ENCODE results near the gene C1GALT1.
"Not testable (repeated sequence)": the region's sequence is repeated elsewhere in the genome, so short reads cannot be mapped to it uniquely, and the experiment has no call there.

The C1GALT1 gene

DNA sequence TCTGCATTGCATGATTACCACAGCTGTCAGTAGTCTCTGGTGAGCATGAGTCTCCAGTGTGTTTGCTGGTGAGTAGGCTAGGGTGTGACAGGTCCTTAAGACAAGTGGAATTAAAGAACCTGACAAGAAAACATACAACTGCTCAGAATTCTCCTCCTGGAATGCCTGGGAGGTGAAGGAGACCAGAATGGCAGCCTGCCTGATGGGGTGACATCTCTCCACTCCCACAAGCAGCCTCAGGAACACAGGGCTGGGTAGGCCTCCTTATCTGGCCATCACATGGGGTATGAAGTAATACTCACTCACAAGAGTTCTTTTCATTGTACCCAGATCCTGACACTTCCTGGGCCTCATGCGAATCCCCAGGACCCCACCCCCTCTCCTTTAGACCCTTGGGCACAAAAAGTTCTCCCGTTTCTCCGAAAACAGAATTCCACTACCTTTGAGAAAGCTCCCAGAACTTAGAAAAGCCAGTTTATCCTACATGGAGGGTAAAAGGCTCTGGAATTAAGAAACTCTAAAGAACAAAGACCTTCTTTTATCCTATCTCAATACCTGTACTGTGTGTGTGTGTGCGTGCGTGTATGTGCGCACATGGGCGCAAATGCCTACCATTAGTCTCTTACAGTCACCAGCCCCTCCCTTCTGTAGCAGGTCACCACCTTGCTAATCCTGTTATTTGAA, 33.4 kb upstream of the C1GALT1 start:
- no peak overlapping the region for H3K4me3 ChIP-seq (ENCODE audit: insufficient read depth, low read depth, low read length)
- H3K9me3 ChIP-seq (ENCODE audit: control insufficient read depth, low read length): no peaks in the 10 kb centered on the region
- H3K27me3 ChIP-seq (ENCODE audit: control insufficient read depth, insufficient read depth, low read length, poor library complexity, severe bottlenecking): no peaks in the 10 kb centered on the region
- WGBS, 2 experiments: 86 to 97% methylated on average over 6 to 7 of the region's 7 CpGs
- no peaks in the 10 kb centered on the region for H3K4me1 ChIP-seq (ENCODE audit: control insufficient read depth, insufficient read depth, low read length)
- H3K27ac ChIP-seq (ENCODE audit: insufficient read depth, low read depth, low read length, poor library complexity, severe bottlenecking): no peak overlapping the region
- no peaks in the 10 kb centered on the region for H3K36me3 ChIP-seq (ENCODE audit: control insufficient read depth, insufficient read depth, low read length)

DNA sequence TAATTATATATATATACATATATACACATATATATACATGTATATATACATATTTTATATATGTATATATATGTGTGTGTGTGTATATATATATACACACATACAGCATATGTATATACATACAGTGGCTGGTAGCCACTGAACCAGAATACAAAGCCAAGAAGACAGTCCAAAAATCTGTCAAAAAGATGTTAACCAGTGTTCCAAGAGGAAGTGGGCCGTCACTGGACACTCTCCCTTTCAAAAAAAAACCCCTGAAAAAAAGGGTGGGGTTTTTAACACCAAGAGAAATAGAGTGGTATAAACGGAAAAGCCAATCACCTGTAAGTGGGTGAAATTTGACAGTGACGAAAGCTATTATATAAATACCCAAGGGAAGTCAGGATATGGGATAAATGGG, 31.1 kb upstream of the C1GALT1 start:
- H3K9me3 ChIP-seq (ENCODE audit: control insufficient read depth, low read length): no peaks in the 10 kb centered on the region
- H3K27me3 ChIP-seq (ENCODE audit: control insufficient read depth, insufficient read depth, low read length, poor library complexity, severe bottlenecking): no peaks in the 10 kb centered on the region
- WGBS, 2 experiments: 83 to 96% methylated on average over 3 of the region's 3 CpGs

DNA sequence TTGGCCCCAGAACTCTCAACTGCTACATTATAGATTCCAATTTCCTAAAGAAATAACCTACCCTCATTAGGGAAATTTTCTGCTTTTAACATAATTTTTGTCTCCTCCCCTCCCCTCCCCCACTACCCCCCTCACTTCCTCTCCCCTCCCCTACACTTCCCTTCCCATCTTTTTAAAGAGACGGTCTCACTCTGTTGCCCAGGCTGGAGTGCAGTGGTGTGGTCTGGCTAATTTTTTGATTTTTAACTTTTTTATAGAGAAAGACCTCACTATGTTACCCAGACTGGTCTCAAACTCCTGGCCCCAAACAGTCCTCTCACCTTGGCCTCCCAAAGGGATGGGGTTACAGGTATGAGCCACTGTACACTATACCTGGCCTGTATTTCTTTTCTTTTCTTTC, 30.5 kb upstream of the C1GALT1 start:
- Histone ChIP-seq H3K36me3 (ENCODE audit: control insufficient read depth, insufficient read depth, low read length) (no peaks in the 10 kb centered on the region), H3K4me1 (ENCODE audit: control insufficient read depth, insufficient read depth, low read length) (no peaks in the 10 kb centered on the region), H3K4me3 (ENCODE audit: insufficient read depth, low read depth, low read length) (no peak overlapping the region), H3K9me3 (ENCODE audit: control insufficient read depth, low read length) (no peaks in the 10 kb centered on the region), H3K27ac (ENCODE audit: insufficient read depth, low read depth, low read length, poor library complexity, severe bottlenecking) (no peak overlapping the region), H3K27me3 (ENCODE audit: control insufficient read depth, insufficient read depth, low read length, poor library complexity, severe bottlenecking) (no peaks in the 10 kb centered on the region)
- no CpG with 5 or more reads among the region's 1 CpG for WGBS, 2 experiments

More for the DNA sequence above, 31.1 kb upstream of the C1GALT1 start:
- H3K4me3 ChIP-seq (ENCODE audit: insufficient read depth, low read depth, low read length): no peak overlapping the region
- no peak overlapping the region for H3K27ac ChIP-seq (ENCODE audit: insufficient read depth, low read depth, low read length, poor library complexity, severe bottlenecking)
- H3K4me1 ChIP-seq (ENCODE audit: control insufficient read depth, insufficient read depth, low read length): no peaks in the 10 kb centered on the region
- H3K36me3 ChIP-seq (ENCODE audit: control insufficient read depth, insufficient read depth, low read length): no peaks in the 10 kb centered on the region

GRCh38 chr7:7152315-7152714, 30.0 kb upstream of the C1GALT1 start:
- Histone ChIP-seq H3K27me3 (ENCODE audit: control insufficient read depth, insufficient read depth, low read length, poor library complexity, severe bottlenecking) (no peaks in the 10 kb centered on the region), H3K36me3 (ENCODE audit: control insufficient read depth, insufficient read depth, low read length) (no peaks in the 10 kb centered on the region), H3K4me3 (ENCODE audit: insufficient read depth, low read depth, low read length) (no peak overlapping the region), H3K4me1 (ENCODE audit: control insufficient read depth, insufficient read depth, low read length) (no peaks in the 10 kb centered on the region), H3K9me3 (ENCODE audit: control insufficient read depth, low read length) (no peaks in the 10 kb centered on the region), H3K27ac (ENCODE audit: insufficient read depth, low read depth, low read length, poor library complexity, severe bottlenecking) (no peak overlapping the region)
- WGBS, 2 experiments: 93 to 97% methylated on average over 11 of the region's 11 CpGs

DNA sequence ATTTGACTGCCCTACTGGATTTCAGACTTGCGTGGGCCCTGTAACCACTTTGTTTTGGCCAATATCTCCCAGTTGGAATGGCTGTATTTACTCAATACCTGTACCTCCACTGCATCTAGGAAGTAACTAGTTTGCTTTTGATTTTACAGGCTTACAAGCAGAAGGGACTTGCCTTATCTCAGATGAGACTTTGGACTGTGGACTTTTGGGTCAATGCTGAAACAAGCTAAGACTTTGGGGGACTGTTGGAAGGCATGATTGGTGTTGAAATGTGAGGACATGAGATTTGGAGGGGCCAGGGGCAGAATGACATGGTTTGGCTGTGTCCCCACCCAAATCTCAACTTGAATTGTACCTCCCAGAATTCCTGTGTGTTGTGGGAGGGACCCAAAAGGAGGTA, 28.0 kb upstream of the C1GALT1 start:
- not testable (repeated sequence) for H3K4me3 ChIP-seq (ENCODE audit: insufficient read depth, low read depth, low read length); H3K4me1 ChIP-seq (ENCODE audit: control insufficient read depth, insufficient read depth, low read length); H3K9me3 ChIP-seq (ENCODE audit: control insufficient read depth, low read length); H3K27me3 ChIP-seq (ENCODE audit: control insufficient read depth, insufficient read depth, low read length, poor library complexity, severe bottlenecking); H3K36me3 ChIP-seq (ENCODE audit: control insufficient read depth, insufficient read depth, low read length); H3K27ac ChIP-seq (ENCODE audit: insufficient read depth, low read depth, low read length, poor library complexity, severe bottlenecking)
- 97 to 100% methylated on average over 1 of the region's 1 CpG for WGBS, 2 experiments

DNA sequence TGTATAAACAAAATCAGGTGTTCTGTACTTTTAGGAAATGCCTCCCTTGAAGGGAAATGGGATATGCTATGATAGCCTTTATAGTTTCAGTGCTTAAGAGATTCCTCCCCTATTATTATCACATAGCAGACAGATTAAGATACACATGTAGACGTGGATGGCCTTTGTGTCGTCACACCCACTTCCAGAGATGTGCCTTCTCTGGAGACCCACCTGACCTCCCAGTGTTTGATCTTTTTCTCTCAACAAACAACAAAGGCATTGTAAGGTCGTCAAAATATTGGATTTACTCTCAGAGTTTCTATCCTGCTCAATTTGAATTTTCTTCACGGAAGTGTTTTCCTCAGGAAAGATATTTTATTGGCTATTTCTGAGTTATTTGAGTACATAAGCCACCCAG, 25.7 kb upstream of the C1GALT1 start:
- Histone ChIP-seq H3K27me3 (ENCODE audit: control insufficient read depth, insufficient read depth, low read length, poor library complexity, severe bottlenecking) (no peaks in the 10 kb centered on the region), H3K4me3 (ENCODE audit: insufficient read depth, low read depth, low read length) (no peak overlapping the region), H3K9me3 (ENCODE audit: control insufficient read depth, low read length) (no peaks in the 10 kb centered on the region), H3K27ac (ENCODE audit: insufficient read depth, low read depth, low read length, poor library complexity, severe bottlenecking) (no peak overlapping the region), H3K36me3 (ENCODE audit: control insufficient read depth, insufficient read depth, low read length) (no peaks in the 10 kb centered on the region), H3K4me1 (ENCODE audit: control insufficient read depth, insufficient read depth, low read length) (no peaks in the 10 kb centered on the region)
- 88 to 95% methylated on average over 3 to 4 of the region's 4 CpGs for WGBS, 2 experiments

DNA sequence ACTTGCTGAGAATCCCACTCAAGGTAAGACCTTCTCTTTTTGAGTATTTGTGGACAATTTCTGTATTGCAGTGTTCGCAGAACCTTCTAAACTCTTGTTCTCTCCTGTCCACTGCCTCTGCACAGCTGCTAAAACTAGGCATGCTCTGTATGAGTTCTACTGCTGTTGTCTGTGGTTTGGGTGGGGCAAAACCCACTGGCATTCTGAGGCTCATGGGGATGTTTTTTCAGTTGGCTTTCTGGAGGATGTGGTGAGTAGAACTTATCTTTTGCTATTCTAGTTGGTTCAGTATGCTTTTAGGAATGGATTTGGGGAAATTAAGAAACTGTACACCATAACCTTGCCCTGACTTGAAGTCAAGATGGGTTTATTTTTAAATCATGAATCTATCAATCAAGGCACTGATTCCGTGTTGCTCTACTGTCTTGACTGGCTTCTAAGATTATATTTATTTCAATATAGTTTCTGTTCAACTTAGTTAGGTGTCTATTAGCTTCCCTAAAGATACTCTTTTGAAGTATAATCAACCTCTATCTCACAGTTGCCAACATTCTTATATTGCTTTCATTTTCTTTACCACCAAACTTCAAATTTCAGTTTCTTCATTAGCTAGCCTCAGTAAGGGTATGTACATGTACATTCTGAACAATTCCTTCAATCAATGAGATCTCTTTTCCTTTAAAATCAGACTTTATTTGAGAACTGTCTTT, 25.0 kb upstream of the C1GALT1 start:
- Histone ChIP-seq H3K4me1 (ENCODE audit: control insufficient read depth, insufficient read depth, low read length) (no peaks in the 10 kb centered on the region), H3K27me3 (ENCODE audit: control insufficient read depth, insufficient read depth, low read length, poor library complexity, severe bottlenecking) (no peaks in the 10 kb centered on the region), H3K4me3 (ENCODE audit: insufficient read depth, low read depth, low read length) (no peak overlapping the region), H3K27ac (ENCODE audit: insufficient read depth, low read depth, low read length, poor library complexity, severe bottlenecking) (no peak overlapping the region), H3K36me3 (ENCODE audit: control insufficient read depth, insufficient read depth, low read length) (no peaks in the 10 kb centered on the region), H3K9me3 (ENCODE audit: control insufficient read depth, low read length) (no peaks in the 10 kb centered on the region)
- WGBS, 2 experiments: 93 to 100% methylated on average over 1 to 2 of the region's 2 CpGs

DNA sequence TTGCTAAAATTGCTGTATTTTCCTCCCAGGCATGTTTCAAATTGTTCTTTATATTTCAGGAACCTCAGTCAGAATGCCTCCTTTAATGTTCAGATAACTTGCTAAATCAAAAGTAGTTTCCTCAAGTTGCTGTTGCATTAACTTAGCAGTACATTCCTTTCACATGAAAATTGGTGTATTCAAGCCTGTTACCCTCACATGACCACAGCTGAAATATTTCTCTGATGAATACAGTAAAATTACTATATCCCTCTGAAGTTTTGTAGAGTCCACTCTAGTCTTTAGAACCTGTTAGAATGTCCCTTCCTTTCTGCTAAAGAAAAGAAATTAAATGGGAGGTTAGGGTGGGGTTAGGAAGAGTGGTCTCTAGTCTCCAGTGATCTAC, 24.5 kb upstream of the C1GALT1 start:
- H3K9me3 ChIP-seq (ENCODE audit: control insufficient read depth, low read length): no peaks in the 10 kb centered on the region
- no peaks in the 10 kb centered on the region for H3K27me3 ChIP-seq (ENCODE audit: control insufficient read depth, insufficient read depth, low read length, poor library complexity, severe bottlenecking)
- H3K4me3 ChIP-seq (ENCODE audit: insufficient read depth, low read depth, low read length): no peak overlapping the region
- H3K4me1 ChIP-seq (ENCODE audit: control insufficient read depth, insufficient read depth, low read length): no peaks in the 10 kb centered on the region
- no peak overlapping the region for H3K27ac ChIP-seq (ENCODE audit: insufficient read depth, low read depth, low read length, poor library complexity, severe bottlenecking)
- H3K36me3 ChIP-seq (ENCODE audit: control insufficient read depth, insufficient read depth, low read length): no peaks in the 10 kb centered on the region

DNA sequence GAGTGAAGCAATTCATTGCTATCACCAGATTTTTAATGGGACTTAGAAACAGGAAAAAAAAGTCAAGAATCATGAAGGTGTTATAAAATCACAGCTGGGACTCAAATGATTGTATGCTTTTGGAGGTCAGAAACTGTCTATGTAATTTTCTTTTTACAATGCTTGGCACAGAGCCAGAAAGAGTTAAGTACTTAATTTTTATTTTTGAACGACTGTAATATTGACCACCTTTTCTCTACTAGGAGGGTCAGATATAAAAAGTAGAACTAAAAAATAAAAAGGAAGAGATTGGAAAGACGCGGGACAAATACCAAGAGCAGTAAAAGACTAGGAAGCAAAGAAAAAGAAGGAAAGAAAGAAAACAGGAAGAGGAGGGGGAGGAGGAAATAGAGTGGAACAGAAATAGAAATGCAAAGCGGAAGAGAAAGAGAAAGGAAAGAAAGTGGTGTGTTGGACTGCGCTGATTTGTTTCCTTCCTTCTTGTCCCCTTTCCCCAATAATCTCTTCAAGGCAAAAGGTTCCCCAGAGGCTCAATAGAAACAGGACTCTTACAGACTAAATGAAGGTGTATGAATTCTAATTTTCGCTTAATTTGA, 23.2 kb upstream of the C1GALT1 start:
- no peak overlapping the region for H3K27ac ChIP-seq (ENCODE audit: insufficient read depth, low read depth, low read length, poor library complexity, severe bottlenecking)
- no peaks in the 10 kb centered on the region for H3K4me1 ChIP-seq (ENCODE audit: control insufficient read depth, insufficient read depth, low read length)
- no peaks in the 10 kb centered on the region for H3K27me3 ChIP-seq (ENCODE audit: control insufficient read depth, insufficient read depth, low read length, poor library complexity, severe bottlenecking)
- no peaks in the 10 kb centered on the region for H3K9me3 ChIP-seq (ENCODE audit: control insufficient read depth, low read length)
- no peak overlapping the region for H3K4me3 ChIP-seq (ENCODE audit: insufficient read depth, low read depth, low read length)
- 85 to 89% methylated on average over 4 to 6 of the region's 6 CpGs for WGBS, 2 experiments
- no peaks in the 10 kb centered on the region for H3K36me3 ChIP-seq (ENCODE audit: control insufficient read depth, insufficient read depth, low read length)

GRCh38 chr7:7164591-7164990, 17.8 kb upstream of the C1GALT1 start:
- no peaks in the 10 kb centered on the region for H3K27me3 ChIP-seq (ENCODE audit: control insufficient read depth, insufficient read depth, low read length, poor library complexity, severe bottlenecking)
- no peak overlapping the region for H3K27ac ChIP-seq (ENCODE audit: insufficient read depth, low read depth, low read length, poor library complexity, severe bottlenecking)
- H3K4me1 ChIP-seq (ENCODE audit: control insufficient read depth, insufficient read depth, low read length): no peaks in the 10 kb centered on the region
- 91 to 92% methylated on average over 2 of the region's 2 CpGs for WGBS, 2 experiments
- no peaks in the 10 kb centered on the region for H3K36me3 ChIP-seq (ENCODE audit: control insufficient read depth, insufficient read depth, low read length)
- H3K9me3 ChIP-seq (ENCODE audit: control insufficient read depth, low read length): no peaks in the 10 kb centered on the region
- H3K4me3 ChIP-seq (ENCODE audit: insufficient read depth, low read depth, low read length): no peak overlapping the region

Measured in ectodermal cell (in vitro differentiated cells).